ENCODE measurements around the gene SPAG9.

DNA sequence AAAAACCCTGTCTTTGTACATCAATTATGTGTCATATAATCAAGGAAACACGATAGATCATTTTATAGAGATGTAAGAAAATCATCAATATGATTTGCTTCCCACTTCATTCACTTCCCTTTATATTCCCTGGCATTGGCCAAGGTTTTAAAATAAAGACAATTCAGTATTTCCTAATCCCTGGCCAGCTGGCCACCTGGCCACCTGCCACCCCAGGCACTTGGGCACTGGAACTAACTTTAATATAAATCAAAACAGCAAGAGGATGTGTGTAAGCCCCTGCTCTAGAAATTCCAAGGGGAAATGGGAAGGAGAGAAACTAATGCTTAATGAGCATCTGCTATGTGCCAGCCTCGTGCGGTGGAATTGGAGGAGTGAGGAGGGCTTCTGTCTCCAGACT is 195.9 kb downstream of the SPAG9 start:
- TF ChIP-seq, protein P1, sequence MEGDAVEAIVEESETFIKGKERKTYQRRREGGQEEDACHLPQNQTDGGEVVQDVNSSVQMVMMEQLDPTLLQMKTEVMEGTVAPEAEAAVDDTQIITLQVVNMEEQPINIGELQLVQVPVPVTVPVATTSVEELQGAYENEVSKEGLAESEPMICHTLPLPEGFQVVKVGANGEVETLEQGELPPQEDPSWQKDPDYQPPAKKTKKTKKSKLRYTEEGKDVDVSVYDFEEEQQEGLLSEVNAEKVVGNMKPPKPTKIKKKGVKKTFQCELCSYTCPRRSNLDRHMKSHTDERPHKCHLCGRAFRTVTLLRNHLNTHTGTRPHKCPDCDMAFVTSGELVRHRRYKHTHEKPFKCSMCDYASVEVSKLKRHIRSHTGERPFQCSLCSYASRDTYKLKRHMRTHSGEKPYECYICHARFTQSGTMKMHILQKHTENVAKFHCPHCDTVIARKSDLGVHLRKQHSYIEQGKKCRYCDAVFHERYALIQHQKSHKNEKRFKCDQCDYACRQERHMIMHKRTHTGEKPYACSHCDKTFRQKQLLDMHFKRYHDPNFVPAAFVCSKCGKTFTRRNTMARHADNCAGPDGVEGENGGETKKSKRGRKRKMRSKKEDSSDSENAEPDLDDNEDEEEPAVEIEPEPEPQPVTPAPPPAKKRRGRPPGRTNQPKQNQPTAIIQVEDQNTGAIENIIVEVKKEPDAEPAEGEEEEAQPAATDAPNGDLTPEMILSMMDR (IDR thresholded peaks at IDR 0.05 in 4 of 5, conservative IDR thresholded peaks at IDR 0.05 in 1 of 5): no peak
- no peak for TF ChIP-seq POLR2A (IDR thresholded peaks at IDR 0.05)

Measured in gastrocnemius medialis (tissue), 4 donors.